HFFc6 (cell line): ENCODE data around the gene RAB10. TPM values are rescaled to one million over a fixed set of nuclear protein-coding genes. Genes with fewer than 3 reads are reported as not detected.

ENCODE experiments used
- DNase-seq: peaks from one replicate; pipeline ENCODE4 v3.0.0-alpha.2; 2018
- H3K27ac Mint-ChIP-seq: 2 replicates; pipeline ENCODE4 v1.8.0; 2020; ENCODE audit warnings: mild to moderate bottlenecking, mixed read lengths
- H3K27me3 Mint-ChIP-seq: 2 replicates; pipeline ENCODE4 v1.8.0; 2021; ENCODE audit warnings: mild to moderate bottlenecking, moderate library complexity, mixed read lengths; ENCODE audit not compliant: insufficient read depth
- H3K36me3 Mint-ChIP-seq: 2 replicates; pipeline ENCODE4 v1.8.0; 2021; ENCODE audit warnings: low read depth, mixed read lengths
- H3K4me1 Mint-ChIP-seq: 2 replicates; pipeline ENCODE4 v1.8.0; 2020; ENCODE audit warnings: low read depth, mixed read lengths
- H3K4me3 Mint-ChIP-seq: 2 replicates; pipeline ENCODE4 v1.8.0; 2020; ENCODE audit warnings: mild to moderate bottlenecking, moderate library complexity, mixed read lengths
- H3K9me3 Mint-ChIP-seq: 2 replicates; pipeline ENCODE4 v1.8.0; 2020; ENCODE audit warnings: mild to moderate bottlenecking, mixed read lengths
- CTCF ChIP-seq: fragments of 200-600 bp; sonication (generic); IDR thresholded peaks from 2 replicates; pipeline ENCODE4 v1.5.0; 2021; ENCODE audit warnings: antibody characterized with exemption, mild to moderate bottlenecking
- total RNA-seq, 6 experiments: library from RNA; stranded (reverse); fragmentation: NEBNext Ultra II Directional; extraction: Animal tissue kit (Norgen Biotek cat#: 25700); gene quantifications; 2 replicates in 1 of 6; 3 replicates in 5 of 6; pipeline ENCODE4 v1.2.3, GENCODE V29; 2021

RAB10 gene
- total RNA-seq, 6 experiments from 2014 or later = 133 to 144 (median 136) TPM

GRCh38 chr2:26001743-26002351 lies 32.0 kb upstream of the RAB10 start:
- no peak overlapping the region for H3K27ac Mint-ChIP-seq
- no peak for DNase-seq
- no peaks in the 10 kb centered on the region for H3K36me3 Mint-ChIP-seq
- no peak for TF ChIP-seq CTCF
- H3K4me3 Mint-ChIP-seq = no peak overlapping the region
- H3K4me1 Mint-ChIP-seq = peaks cover 47% of the 10 kb centered on the region
- H3K9me3 Mint-ChIP-seq = no peaks in the 10 kb centered on the region
- H3K27me3 Mint-ChIP-seq = peaks cover 3% of the 10 kb centered on the region; the same call in 1 of the 2 replicates

- no peak for DNase-seq
- no peak overlapping the region for H3K27ac Mint-ChIP-seq
- H3K4me1 Mint-ChIP-seq = peaks cover 37% of the 10 kb centered on the region
- no peak overlapping the region for H3K4me3 Mint-ChIP-seq
- no peak for TF ChIP-seq CTCF
- peaks cover 3% of the 10 kb centered on the region; the same call in 1 of the 2 replicates for H3K27me3 Mint-ChIP-seq
- no peaks in the 10 kb centered on the region for H3K9me3 Mint-ChIP-seq
- H3K36me3 Mint-ChIP-seq = no peaks in the 10 kb centered on the region
Measured at GRCh38 chr2:26002632-26003310, 31.1 kb upstream of the RAB10 start.

GRCh38 chr2:26008095-26008494 lies 25.8 kb upstream of the RAB10 start:
- Mint-ChIP-seq H3K27me3 (peaks cover 1% of the 10 kb centered on the region; the same call in 1 of the 2 replicates), H3K36me3 (peaks cover 4% of the 10 kb centered on the region; the same call in 1 of the 2 replicates), H3K27ac (no peak overlapping the region), H3K9me3 (no peaks in the 10 kb centered on the region), H3K4me1 (peaks cover 39% of the 10 kb centered on the region), H3K4me3 (no peak overlapping the region)
- no peak for DNase-seq
- no peak for TF ChIP-seq CTCF

GRCh38 chr2:26008851-26009566 lies 24.9 kb upstream of the RAB10 start:
- Mint-ChIP-seq H3K9me3 (no peaks in the 10 kb centered on the region), H3K4me1 (peaks cover 44% of the 10 kb centered on the region), H3K27me3 (peaks cover 1% of the 10 kb centered on the region; the same call in 1 of the 2 replicates), H3K27ac (peak overlapping the region; percentile 76), H3K36me3 (peaks cover 4% of the 10 kb centered on the region; the same call in 1 of the 2 replicates), H3K4me3 (peak overlapping the region; percentile 9; the same call in 1 of the 2 replicates)
- peak; percentile 46 for DNase-seq
- no peak for TF ChIP-seq CTCF

GRCh38 chr2:26009567-26009963 lies 24.3 kb upstream of the RAB10 start:
- Mint-ChIP-seq H3K27me3 (peaks cover 1% of the 10 kb centered on the region; the same call in 1 of the 2 replicates), H3K27ac (peak overlapping the region; percentile 76; the same call in 1 of the 2 replicates), H3K4me1 (peaks cover 44% of the 10 kb centered on the region), H3K4me3 (no peak overlapping the region; the same call in 1 of the 2 replicates), H3K36me3 (peaks cover 4% of the 10 kb centered on the region; the same call in 1 of the 2 replicates), H3K9me3 (no peaks in the 10 kb centered on the region)
- TF ChIP-seq CTCF = no peak
- no peak for DNase-seq
